Renal pelvis (tissue), 4 donors: ENCODE results near the gene TGFBI. TPM values are rescaled to one million over a fixed set of nuclear protein-coding genes. Genes with fewer than 3 reads are reported as not detected.

Source experiments
- DNase-seq: peaks from one replicate; pipeline ENCODE4 v3.0.0-alpha.2; 2013
- polyA plus RNA-seq, 3 donors: library from polyadenylated mRNA; unstranded; fragments of 120-200 nt; gene quantifications; one replicate each; pipeline ENCODE4 v1.2.1, GENCODE V29; 2013; ENCODE audit not compliant: insufficient read length in 3 of 3

TGFBI gene
- polyA plus RNA-seq, 3 donors: 182 to 248 (median 201) TPM

GRCh38 chr5:136061630-136062365, 33.0 kb downstream of the TGFBI start:
- DNase-seq: no peak

DNA sequence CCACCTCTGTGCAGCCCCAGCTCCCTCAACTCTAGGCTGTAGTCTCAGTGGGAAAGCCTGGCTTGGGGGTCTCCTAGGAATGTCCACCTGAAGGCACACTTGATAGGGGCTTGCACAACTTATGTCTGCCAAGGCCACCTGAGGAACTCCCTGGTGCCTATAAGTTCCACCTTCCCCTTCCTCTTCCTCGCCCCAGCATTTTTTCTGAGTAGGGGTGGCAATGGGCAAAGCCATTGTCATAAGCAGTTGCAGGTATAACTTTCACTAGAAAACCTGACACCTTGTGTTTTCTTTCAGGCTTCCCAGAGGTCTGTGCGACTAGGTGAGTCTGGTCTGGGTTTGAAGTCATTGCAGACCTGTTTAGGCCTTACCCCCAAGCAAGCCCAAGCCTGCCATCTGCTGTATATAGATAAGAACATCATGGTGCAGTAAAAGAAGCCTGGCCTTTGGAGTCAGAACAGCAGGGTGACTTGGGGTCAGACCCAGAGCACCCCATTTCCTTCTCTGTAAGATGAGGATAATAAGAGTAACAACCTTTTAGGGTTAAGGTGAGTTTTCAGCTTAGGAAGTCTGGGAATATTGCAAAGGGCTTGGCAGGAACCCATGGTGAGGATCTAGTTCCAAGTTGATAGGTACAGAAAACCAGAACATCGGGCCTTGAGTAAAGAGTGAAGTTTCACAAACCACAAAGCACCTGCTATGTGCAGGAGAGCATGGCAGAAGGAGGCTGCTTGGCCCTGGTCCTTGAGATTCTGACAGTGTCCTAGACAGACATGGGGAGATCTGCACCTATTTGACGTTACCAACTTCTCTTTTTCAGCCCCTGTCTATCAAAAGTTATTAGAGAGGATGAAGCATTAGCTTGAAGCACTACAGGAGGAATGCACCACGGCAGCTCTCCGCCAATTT, 33.8 kb downstream of the TGFBI start:
- DNase-seq: no peak

DNA sequence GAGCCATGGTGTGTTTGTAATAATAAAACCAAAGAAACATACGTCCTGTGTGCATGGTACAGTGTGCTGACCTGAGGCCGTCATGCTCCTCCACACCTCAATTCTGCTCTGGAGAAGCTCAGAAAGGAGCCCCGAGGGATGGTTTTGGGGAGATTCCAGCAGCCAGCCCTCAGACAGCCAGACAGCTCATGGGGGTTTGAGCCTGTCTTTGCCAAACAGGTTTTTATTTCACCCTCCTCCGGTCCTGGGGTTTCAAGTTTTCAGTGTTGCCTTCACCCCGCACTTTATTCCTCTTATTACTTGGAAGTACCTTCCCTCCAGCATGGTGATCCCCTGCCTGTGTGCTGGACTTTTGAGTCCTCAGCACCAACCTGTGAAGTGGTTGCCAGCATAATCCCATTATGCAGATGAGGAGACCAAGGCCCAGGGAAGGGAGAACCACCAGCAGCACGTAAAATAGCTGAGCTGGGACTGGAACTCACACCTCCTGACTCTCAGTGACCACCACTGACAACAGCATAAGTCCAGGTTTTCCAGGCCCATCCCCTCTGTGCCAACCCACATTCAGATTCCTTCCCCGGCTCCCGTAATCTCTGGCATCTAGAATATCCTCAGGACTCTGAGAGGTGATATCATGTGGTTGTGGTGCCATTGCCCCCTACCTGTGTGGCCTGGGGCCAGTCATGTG, 35.1 kb downstream of the TGFBI start:
- no peak for DNase-seq

DNA sequence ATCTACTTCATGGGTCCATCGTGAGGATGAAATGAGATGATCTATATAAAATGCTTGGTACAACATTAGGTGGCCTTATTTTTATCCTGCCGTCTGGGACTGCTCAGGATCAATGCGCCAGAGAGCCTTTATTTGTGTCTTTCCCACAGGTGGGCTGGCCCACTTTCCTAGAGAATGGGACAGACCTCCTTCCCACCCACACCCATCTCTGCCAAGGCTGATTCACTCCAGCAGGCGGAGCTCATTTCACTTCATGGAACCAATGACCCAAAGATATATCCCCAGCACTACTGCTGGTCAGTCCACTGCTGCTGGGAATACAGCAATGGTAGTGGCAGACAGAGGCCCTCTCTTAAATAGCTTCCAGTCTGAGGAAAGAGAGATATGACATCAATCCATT, 35.7 kb downstream of the TGFBI start:
- no peak for DNase-seq

GRCh38 chr5:136065588-136065987, 36.8 kb downstream of the TGFBI start:
- no peak for DNase-seq

GRCh38 chr5:136066661-136067271, 38.0 kb downstream of the TGFBI start:
- DNase-seq: no peak

- DNase-seq: no peak
Observed at GRCh38 chr5:136067422-136067821, 38.6 kb downstream of the TGFBI start.

DNA sequence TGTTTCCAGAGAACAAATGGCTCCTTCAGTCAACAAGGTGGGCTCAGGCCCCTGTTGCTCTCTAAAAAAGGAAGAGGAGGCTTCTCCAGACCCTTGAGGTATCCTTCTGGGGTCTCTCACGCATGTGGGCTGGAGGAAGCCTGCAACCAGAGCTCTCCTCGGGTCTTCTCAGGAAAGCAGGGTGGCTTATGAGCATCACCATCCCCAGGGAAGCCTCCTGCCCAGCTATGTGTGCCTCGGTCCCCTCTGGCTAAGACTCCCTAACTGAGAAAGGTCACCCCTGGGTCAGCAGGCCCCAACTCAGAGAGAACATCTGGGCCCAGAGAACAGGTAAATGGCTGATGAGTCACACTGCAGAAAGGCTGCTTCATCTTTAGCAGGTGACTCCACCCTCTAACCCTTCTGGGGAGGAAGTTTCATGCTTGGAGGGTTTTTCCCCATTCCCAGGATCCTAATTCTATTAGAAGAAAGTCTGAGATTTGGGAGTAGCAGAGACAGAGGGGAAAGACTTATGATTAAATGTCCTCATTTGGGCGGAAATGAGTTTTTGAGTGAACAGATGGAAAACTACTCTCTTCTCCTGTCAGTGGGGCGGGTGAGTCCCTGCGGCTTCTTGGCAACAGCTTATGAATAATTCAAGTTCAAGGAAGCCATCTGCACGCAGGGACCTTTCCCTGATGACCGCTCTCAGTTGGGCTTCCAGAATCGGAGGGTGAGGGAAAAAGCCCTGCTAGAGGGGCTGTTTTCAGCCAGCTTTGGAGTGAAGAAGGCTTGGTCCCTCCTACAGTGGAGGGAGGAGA, 41.9 kb downstream of the TGFBI start:
- DNase-seq: no peak

GRCh38 chr5:136073714-136074529, 45.1 kb downstream of the TGFBI start:
- no peak for DNase-seq

DNA sequence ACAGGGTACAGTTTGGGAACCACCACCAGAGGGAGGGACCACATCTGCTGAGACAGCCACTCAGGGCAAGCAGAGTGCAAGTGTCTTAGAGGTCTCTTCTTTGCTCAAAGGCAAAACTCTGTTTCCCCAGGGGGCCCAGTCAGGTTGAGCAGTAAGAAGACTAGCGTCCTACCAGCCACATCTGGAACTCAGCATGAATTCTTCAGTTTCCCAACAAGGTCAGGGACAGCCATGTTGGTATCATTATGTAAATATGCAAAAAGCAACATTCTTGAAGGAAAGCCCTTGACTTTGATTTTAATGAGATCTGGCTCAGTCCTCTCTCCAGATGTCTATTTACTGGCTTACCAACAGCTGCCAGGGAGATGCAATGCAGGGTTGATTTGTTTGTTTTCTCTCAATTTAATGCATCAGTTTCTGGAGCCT, 46.7 kb downstream of the TGFBI start:
- DNase-seq: no peak

GRCh38 chr5:136076067-136076466, 47.3 kb downstream of the TGFBI start:
- DNase-seq: no peak

DNA sequence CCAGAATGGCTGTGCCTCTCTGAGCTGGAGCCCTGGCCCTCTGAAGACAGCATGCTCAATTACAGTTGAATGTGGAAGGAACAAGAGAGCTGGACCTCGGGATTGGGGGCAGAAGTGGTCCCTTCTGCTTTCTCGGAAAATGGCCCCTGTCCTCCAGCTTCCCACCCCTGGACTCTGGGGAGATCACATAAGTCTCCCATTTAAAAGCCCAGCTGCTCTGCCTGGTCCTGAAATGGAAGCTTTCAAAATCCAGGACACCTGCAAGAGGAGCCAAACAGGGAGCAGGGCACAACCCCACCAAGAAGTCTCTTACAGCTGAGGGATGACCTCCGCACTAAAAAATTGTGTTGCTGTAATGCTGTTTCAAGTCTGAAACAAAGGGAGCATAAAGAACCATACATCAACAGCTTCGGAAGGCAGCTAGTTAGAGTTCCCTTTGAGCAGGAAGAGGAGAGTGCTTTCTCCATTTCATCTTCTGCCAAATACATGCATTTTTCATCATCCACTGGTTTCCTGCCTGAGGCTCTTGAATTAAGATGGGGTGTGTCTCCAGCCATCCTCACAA, 48.2 kb downstream of the TGFBI start:
- DNase-seq: no peak

DNA sequence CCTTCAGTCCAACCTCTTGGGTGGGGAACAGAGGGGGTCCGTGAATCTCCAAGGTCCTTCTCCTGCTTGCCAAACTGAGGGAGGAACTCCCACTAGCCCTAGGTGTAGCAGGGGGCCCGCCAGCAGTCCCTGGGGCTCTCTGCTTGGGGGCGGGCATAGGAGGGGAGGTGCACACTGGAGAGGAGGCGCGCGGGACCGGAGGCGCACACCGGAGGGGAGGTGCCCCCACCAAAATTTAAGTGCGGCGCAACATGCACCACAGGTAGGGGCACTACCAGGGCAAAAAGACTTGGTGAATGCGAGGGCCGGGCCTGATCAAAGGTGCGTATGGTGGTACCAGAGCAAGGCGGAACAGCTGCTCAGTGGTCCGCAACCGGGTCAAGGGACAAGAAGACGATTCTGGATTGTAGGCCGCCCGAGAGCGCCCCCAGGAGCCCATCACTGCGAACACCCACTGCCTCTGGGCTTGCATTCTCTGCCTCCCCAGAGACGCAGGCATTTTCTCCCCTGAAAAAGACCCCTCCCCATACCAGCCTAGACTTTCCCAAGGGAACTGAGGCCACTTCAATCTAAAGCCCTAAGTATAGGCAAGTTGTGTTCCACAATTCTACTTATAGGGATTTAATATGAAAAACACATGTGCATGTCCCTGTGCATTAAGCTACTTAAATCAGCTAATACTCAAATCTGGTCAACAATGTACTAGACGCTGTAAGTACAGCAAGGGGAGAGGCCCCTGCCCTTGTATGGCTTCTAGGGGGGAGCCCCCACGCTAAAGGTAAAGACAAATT, 50.6 kb downstream of the TGFBI start:
- DNase-seq: no peak

DNA sequence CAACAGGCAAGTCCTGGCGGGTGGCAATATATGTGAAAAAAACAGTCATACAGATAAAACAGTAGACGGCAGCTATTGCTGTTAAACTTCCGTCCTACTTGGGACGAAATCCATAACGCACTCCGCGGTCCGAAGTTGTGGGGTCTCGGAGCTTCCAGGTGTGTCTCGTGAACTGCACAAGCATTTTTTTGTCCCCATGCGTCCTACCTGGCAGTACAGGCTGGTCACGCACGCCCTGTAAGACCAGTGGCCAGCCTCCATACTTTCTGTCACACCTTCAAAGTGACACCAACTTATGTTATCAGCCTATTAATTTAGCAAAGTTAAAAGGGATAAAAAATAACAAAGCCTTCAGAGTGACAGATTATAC, 51.3 kb downstream of the TGFBI start:
- no peak for DNase-seq

DNA sequence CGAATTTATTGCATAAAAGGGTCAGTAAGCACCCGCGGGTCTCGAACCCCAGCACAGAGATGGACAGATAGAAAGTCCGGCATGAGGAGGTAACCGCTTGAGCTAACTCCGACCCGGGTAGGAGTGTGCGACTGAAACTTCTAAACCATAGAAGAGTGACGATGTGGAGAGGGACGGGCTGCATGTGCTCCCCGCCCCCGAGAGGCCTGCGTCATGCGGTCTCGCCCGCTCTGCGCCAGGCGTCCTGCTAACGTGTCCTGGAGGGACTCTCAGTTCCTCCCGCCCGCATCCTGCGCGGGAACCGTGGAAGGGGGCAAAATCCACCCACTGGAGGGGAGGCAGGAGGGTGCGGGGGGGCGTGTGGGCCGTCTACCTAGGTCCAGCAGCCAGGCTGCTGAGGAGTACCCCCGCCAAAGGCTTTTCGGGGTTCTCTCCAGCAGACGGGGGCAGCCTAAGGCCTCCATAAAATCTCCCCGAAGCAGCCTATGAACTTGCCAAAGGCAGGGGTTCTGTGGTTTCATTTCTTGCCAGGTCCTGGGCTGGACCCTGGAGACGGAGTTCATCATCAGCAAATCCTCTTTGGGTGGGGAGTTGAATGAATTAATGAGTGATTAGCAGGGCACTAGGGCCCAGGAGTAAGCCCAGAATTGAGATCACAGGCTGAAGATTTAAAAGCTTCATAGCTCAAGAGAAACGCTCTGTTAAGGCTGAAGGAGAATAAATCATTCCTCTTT, 51.9 kb downstream of the TGFBI start:
- DNase-seq: peak; percentile 80

GRCh38 chr5:136081217-136081591, 52.4 kb downstream of the TGFBI start:
- no peak for DNase-seq

DNA sequence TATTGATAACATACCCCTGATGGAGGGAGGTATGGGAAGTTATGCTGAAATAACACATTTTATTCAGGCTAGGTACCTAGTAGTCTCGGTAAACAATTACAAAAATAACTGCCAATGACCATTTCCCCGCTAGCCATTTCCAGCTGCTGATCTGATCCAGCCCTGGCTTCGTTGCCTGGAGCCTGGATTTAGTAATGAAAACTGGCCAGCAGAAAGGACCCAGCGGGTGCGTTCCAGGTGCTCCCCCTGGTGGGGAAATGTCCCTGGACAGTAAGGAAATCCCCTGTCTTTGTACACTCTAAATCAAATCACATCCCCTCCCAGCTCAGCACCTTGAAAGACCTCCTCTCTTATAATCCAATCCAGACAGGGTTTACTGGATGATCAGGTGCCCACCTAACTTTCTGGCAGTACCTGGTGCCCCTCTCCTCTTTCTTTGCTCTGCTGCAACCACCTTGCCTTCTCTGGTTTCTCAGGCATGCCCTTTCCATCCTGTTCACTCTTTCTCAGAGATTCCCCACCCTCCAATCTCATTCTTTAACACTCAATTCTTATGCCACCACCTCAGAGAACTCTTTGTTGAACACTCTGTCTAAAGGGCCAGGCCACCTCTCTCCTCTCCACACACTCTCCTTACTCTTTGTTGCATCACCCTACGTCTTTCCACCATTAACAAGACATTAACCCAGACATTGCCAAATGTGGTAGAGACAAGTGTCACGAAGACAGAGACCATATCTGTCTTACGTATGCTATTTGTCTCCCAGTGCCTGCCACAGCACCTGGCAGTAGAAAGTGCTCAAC, 53.8 kb downstream of the TGFBI start:
- DNase-seq: peak; percentile 76

GRCh38 chr5:136084698-136085097, 55.9 kb downstream of the TGFBI start:
- no peak for DNase-seq
